ENCODE results near the gene RPL36.

DNA sequence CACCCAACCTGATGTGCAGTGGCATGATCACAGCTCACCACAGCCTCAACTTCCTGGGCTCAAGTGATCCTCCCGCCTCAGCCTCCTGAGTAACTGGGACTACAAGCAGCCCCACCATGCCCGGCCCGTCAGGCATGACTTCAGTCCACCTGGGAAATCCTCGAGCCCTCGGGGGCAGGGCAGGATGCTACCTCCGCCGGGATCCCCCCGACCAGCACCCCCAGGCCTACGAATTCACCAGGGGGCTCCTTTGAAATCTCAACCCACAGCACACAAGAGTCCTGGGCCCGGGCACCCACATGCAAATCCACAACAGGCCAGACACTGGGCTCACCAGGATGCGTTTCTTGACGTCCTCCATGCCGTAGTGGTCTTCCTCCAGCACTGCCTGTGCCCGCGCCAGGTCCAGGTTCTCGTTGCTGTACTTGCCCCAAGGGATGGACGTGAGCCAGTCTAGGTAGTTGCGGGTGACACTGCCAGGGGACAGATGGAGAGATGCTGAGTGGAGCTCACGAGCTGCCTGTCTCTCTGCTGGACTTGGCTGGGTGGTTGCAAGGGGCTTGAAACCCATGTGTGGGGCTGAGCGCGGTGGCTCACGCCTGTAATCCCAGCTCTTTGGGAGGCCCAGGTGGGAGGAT, 10.5 kb downstream of the RPL36 start:
- TF ChIP-seq POLR2AphosphoS5 (IDR thresholded peaks at IDR 0.05): no peak
- TF ChIP-seq, protein P1, sequence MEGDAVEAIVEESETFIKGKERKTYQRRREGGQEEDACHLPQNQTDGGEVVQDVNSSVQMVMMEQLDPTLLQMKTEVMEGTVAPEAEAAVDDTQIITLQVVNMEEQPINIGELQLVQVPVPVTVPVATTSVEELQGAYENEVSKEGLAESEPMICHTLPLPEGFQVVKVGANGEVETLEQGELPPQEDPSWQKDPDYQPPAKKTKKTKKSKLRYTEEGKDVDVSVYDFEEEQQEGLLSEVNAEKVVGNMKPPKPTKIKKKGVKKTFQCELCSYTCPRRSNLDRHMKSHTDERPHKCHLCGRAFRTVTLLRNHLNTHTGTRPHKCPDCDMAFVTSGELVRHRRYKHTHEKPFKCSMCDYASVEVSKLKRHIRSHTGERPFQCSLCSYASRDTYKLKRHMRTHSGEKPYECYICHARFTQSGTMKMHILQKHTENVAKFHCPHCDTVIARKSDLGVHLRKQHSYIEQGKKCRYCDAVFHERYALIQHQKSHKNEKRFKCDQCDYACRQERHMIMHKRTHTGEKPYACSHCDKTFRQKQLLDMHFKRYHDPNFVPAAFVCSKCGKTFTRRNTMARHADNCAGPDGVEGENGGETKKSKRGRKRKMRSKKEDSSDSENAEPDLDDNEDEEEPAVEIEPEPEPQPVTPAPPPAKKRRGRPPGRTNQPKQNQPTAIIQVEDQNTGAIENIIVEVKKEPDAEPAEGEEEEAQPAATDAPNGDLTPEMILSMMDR (IDR thresholded peaks at IDR 0.05): no peak
- no peak for TF ChIP-seq POLR2A (IDR thresholded peaks at IDR 0.05)
